Cerebellar cortex (tissue), 1 donor: Measurements from ENCODE around the gene SCAMP5.

ENCODE experiments used
- DNase-seq: peaks from one replicate; pipeline ENCODE4 v3.0.0-alpha.2; 2015; ENCODE audit warnings: low spot score

The SCAMP5 gene, protein sequence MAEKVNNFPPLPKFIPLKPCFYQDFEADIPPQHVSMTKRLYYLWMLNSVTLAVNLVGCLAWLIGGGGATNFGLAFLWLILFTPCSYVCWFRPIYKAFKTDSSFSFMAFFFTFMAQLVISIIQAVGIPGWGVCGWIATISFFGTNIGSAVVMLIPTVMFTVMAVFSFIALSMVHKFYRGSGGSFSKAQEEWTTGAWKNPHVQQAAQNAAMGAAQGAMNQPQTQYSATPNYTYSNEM

DNA sequence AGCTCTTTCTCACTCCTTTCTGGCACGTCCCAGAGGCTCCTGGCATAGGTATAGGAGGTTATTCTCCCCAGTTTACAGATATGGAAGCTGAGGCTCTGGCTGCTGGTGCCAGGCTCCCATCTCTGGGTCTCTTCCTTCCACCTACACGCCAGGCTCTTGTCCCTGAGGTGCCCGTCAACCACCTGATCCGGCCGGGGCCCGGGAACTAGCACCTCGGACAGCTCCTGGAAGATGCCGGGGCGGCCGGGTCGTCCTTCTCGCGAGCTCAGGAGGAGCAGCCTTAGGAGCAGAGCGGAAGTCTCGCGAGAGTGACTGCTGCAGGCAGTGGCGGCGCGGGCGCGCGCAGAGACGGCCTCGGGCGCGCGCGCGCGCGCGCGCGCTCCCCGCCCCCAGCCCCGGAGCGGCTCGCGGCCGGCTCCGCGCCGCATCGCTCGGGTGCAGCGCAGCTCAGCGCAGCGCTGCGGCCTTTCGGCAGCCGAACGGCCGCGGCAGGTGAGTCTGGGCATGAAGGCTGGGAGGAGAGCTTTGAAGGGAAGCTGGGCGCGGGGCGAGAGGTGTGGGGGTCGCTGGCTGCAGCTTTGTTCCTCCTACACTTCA lies at the start of gene SCAMP5:
Gene SCAMP5, plus strand, starts transcription at position 382 of the 597 bp plus-strand sequence. CDS start 16,277 bp downstream, outside the sequence.
- peak; percentile 97 for DNase-seq

DNA sequence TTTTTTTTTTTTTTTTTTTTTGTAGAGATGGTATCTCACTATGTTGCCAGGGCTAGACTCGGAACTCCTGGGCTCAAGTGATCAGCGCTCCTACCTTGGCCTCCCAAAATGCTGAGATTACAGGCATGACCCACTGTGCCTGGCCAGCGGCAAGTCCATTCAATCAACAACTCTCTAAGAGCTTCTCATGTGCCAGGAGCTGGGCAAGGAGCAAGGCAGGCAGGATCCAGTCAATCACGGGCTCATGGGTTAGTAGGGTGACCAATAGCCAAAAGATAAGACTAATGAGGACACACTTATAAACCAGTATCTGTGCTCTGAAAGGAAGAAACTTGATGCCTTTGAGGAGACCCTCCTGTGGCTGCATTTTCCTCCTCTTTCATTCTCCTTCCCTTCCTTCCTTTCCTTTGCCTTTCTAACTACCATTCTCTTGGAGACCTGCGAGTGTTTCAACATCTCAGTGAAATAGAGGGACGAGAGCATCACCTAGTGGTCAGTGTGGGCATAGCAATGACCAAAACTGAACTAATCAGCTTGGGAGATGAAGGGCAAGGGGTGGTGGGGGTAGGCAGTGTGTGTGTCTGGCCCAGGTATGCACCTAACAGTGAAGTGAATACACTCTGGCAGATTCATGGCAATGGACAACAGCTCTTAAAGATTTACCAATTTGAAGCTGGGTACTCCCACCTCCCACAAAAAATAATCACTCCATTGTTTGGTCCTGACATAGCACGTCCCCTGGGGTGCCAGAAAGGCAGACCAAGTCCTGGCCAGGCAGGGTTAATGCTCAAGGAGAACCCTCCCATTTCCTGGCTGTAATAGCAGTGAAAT lies 45.1 kb upstream of the SCAMP5 start:
- peak; percentile 89 for DNase-seq

DNA sequence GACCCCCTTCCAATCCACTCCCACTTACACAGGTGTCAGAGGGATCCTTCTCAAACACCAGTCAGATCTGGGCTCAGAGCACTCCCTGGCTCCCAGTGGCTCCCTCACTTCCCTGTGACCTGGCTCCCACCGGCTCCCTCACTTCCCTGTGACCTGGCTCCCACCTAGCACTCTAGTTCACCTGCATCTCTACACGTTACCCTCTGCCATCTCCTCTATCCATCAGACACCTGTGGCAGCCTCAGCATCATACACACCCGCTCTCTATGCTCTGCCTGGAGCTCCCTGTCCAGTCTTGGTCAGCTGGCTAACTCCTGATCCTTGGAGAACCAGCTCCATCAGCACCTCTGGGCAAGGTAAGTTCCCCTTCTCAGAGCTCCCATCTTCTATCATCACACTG lies 44.4 kb upstream of the SCAMP5 start:
- no peak for DNase-seq

DNA sequence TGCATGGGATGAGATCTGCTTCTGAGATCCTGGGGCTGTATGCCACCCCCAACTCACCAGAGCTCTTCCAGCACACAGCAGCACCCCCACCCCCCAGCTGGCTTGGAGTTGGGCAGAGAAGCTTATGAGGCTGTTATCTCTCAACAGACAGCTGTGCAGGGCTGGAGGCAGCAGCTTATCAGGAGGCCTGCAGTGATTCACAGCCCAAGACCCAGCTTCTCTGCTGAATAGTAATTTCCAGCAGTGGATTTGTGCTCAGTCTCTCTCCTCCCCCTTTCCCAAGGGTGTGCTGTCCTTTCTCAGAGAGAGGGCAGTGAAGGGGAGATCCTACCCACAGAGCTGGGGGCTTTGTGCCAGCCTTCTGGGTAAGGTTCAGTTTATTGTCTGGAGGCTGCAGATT lies 40.8 kb upstream of the SCAMP5 start:
- no peak for DNase-seq

DNA sequence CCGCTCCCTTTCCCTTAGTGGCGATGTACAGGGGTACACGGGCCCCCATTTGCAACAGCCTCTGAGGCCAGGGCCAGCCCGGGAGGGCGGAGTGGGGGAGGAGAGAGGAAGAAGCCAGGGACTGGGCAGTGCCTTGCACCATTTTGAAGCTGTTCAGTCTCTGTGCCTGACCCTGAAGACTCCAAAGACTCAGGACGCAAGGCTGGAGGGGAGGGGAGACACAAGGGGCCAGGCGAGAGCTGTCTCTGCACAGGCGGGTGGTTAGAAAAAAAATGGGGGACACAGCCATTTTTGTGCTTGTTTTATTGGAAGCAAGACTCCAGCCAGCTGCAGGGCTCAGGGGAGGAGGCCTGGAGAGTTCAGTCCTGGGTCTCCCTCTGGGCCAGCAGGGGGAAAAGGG lies 40.3 kb upstream of the SCAMP5 start:
- DNase-seq: no peak

DNA sequence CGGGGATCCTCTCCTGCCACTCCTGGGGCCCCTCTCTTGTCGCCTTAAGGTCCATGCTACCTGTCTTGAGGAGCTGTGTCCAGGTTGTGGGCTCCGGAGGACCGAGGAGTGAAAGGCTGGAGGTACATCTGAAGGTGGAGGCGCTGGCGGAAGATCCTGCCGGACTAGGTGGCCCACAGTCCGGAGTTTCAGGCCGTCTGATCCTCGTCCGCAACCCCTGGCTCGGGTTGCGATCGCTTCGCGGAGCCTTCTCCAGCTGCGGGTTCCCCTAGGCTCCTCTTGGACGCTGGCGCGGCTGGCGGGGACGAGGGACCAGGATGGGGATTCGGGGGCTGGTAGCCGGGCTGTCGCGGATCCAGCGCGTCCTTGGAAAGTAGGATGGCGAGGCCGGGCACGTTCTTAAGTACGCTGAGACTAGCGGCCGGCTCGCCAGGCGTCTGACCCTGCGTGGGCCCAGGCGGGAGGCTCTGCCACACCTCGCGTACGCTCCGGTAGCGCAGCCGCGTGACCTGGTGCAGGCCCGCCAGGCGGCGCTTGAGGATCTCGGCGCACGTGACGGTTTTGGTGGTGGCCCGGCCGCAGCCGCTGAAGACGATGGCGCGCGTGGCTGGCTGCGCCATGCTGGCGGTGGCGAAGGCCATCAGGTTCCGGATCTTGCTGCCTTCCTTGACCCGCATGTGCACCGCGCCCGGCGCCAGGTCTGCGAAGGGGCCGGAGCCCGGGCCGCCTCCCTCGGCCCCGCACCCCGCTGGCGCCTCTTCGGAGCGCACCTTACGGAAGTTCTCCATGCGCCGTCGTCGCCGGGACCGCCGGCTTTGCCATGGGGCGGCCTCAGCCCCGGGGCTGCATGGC lies 39.3 kb upstream of the SCAMP5 start:
- peak; percentile 44 for DNase-seq

DNA sequence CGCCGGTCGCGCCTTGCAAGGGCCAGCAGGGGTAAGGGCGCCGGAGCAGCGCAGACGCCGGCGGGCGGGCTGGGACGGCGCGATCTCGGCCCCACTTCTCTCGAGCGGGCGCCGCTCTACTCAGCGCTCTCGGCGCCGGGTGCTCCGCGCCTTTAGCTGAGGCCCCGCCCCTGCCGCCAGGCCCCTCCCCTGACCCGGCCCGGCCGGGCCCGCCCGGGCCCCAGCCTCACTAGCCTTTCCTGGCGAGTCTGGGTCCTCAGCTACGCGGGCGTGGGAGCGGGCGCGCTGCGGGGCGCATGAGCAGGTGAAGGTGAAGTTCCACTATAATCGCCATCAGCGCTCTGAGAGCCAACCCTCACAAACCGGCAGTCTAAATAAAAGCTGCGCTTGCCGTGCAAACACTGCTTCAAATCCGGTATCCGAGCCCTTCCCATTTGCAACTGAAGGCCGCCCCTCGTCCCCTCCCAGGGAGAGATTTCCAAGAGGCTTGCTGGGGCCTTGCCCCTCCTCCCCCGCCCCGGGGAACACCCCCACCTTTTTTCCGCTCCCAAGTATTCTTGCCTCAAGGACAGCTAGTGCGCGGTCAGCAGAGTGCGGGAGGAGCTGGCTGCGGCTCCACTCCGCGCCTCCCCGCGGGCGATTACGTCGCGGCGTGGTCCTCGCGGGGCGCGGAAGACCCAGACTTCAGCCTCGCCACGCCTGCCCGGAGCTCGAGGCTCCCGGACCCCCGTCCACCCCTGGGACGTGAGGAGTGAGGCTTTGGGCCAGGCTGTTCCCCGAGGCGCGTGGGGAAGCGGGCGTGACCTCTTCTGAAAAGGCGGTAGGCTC lies 38.5 kb upstream of the SCAMP5 start, which contains the start of gene RPP25:
Gene RPP25, minus strand, starts transcription at position 125 of the 828 bp plus-strand sequence. CDS start 189 bp downstream, outside the sequence.
- DNase-seq: peak; percentile 56

DNA sequence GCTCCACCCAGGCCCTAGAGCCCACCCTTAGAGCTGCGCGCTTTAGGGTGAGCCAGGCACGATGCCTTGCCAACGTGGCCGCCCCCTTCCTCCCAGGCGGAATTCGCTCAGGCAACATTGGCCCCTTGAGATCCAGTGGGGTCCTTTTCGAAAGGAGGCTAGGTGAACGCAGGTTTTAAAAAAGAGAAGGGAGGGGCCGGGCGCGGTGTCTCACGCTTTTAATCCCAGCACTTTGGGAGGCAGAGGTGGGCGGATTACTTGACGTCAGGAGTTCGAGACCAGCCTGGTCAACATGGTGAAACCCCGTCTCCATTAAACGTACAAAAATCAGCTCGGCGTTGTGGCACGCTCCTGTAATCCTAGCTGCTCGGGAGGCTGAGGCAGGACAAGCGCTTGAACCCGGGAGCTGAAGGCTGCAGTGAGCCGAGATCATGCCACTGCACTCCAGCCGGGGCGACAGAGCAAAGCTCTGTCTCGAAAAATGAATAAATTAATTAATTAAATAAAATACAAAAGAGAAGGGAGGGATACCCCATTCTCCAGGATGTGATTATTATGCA lies 37.8 kb upstream of the SCAMP5 start:
- no peak for DNase-seq

DNA sequence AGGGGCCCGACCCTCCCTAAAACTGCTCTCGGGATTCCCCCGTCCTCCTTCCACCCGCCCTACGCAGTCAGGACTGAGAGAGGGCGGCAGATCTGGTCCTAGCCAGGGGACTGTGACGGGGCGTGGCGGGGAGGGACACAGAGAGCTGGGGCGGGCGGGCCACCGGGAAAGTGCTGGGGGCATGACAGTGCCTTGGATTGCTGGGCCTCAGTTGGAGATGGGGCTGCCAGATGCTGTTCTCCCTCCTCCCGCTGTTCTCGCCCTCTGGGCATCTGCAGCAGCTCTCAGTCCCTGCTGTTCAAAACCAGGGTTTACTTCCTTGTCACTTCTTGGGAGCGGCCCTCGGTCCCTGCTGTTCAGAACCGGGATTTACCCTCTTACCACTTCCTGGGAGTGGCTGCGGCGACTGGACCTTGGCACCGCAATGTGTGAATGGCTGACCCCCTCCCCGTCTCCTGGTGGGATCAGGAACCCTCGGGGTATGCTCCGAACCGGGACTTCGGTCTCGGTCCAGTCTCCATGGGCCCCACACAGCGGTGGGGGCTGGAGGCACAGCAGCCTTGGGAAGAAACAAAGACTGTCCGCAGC lies 36.9 kb upstream of the SCAMP5 start:
- no peak for DNase-seq

DNA sequence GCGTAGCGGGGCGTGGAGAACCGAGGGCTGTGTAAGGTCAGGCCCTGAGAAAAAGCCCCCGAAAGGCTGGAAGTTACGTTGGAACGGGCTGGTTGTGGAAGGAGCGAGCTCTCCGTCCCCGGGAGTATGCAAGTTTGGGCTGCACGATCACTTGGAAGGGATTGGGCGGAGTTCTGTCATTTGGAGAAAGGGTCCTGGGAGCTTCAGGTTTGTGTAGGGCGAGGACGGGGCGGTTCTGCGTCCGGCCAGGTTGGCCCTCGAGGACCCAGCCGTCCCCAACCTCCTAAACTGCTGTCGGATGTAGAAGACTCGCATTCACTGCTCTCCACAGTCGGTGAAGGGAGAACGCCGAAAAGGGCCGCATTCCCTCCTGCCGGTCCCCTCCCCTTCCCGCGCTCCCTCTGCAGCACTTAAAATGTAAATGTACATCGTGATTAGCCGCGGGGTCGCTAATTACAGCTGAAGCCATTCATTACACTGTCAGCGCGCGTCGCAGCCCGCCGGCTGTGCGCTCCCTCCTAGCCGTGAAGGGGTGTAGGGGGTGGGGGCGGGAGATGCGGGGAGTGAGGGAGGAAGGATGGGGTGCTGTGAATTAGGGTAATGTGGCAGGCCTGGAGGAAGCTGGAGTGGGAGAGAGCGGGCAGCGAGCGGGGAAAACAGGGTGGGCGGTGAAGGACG lies 36.3 kb upstream of the SCAMP5 start:
- no peak for DNase-seq

DNA sequence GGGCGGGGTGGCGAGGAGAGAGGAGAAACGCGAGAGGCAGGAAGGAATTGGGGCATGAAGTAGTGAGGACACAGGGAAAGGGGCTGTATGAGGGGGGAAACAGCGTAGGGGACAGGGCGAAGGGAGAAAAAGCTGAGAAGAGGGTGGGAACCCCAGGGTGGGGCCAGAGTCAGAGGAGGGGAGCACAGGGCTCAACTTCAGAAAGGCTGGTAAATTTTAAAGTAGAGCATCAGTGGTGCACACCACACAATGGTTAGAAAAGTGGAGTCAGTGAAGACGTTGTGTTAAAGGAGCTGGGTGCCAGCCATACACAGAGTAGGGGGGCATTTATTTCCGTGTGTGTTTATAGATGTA lies 35.8 kb upstream of the SCAMP5 start:
- DNase-seq: no peak

DNA sequence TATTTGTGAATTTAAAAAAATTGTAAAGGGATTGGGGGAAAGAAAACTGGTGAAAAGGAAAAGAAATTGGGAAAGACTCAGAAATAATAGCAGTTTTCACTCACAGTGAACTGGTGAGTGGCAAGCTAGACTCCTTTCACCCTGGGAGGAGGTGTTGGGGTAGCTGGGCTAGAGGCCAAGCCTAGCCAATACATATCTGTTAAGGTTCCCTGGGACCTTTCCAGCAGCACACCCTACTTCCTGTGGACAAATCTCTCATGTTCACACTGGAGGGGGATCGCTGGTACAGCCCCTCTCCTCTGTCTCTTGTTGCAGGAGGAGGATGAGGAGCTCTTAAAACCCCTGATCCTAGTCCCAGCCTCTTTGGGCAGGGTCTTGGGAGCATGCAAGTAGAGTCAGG lies 35.1 kb upstream of the SCAMP5 start:
- no peak for DNase-seq

DNA sequence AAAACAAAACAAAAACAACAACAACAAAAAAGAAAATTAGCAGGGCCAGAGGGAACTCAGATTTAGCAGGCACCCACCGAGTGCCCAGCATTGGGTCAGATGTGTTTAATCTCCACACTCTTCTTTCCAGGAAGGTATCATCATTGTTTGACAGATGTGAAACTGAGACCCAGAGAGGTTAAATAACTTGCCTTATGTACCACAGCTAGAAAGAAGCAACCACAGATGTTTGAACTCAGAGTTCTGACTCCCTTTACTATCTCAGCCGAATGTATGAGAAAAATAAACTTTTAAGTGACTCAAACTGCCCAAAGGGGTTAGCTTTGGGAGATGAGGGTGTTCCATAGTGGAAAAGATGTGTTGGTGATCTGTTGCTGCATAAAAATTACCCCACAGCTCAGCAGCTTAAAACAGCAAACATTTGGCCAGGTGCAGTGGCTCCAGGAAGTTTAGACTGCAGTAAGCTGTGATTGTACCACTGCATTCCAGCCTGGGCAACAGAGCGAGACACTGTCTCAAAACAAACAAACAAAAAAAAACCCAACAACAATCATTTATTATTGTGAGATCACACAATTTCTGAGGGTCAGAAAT lies 34.3 kb upstream of the SCAMP5 start:
- DNase-seq: no peak

DNA sequence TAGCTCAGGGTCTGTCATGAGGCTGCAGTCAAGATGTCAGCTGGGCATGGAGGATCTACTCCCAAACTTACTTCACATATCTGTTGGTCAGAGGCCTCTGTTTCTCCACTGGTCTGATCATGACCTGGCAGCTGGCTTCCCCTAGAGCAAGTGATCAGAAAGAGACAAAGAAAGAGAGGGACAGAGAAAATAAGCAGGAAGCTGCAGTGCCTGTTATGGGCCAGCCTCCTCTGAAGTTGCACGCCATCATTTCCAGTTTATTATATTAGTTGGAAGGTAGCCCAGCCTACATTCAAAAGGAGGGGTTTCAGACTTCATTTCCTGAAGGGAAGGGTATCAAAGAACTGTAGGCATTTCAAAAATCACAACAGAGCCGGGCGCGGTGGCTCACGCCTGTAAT lies 33.7 kb upstream of the SCAMP5 start:
- no peak for DNase-seq

DNA sequence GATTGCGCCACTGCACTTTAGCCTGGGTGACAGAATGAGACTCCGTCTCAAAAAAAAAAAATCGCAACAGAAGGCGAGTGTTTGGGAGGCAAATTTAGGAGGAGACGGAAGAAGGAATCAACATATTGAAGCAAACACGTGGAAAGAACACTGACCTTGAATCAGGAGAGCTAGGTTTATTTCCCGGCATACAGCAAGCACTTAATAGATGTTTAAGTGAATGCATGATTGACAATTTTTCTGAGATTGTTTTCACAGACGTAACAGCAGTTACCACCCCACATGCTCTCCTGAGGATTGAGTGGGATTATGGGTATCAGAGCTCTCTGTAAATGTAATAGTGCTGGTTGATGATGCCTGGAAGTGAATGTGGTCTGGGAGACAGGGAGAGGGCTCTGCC lies 33.1 kb upstream of the SCAMP5 start:
- no peak for DNase-seq

DNA sequence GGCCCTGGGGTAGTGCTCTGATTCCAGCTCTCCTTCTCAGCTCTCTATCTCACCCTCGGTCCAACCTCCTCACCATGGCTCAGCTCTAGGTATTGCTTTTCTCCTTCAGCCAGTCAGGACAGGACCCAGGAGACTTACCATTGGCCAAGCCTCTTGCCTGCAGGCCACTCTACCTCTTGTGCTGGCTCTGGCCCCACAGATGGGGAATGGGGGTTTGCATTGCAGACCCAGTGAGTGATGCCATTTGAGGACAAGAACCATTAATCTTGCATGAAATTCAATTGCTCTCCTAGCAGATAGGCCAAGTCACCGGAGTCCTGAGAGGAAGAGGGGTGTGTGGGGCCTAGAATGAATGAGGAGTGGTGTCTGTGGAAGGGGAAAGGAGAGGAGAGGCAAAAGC lies 32.7 kb upstream of the SCAMP5 start:
- no peak for DNase-seq

DNA sequence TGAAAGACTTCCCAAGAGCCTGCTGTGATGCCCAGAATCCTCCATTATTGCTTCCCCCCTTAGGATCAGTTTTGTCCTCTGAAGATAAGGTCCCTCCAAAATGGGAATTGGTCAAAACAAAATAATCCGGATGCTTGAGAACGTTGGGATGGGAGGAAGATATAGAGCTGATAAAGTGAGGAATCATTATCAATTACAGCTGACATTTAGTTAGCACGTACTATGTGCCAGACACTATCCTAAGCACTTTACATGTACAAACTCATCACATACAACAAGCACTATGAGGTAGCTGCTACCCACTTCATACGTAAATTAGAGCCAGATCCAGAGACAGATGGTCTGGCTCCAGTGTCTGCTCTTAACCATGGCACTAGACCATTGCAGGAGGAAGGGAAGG lies 32.1 kb upstream of the SCAMP5 start:
- DNase-seq: no peak

DNA sequence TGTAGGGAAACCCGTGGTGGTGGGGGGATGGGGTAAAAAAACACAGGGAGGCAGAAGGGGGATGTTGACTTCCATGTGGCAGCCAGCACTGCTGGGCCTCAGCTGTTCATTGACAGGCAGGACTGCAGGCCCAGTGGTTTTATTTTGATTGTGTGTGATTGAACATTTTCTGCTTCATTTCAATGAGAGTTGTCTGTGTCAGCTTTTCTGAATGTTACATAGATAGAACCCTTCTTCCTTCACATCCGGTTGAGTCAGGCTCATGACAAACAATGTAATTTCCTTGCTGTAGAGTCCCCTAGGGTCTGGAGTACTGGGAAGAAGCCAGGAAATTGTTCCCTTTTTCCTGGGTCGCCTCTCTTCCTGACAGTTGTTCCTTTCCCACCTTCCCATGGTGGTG lies 30.6 kb upstream of the SCAMP5 start:
- no peak for DNase-seq

DNA sequence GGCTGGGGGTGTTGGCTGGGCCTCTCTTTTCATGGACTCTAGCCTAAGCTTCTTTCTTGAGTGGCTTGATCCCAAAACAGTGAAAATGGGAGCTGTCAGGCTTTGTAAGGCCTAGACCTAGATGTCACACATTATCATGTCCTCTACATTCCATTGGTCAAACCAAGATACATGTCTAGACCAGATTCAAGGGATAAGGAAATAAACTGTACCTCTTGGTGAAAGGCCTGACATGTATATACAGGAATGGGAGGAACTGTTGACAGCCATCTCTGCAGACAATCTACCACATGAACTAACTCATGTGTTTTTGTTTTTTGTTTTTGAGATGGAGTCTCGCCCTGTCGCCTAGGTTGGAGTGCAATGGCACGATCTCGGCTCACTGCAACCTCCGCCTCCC lies 27.7 kb upstream of the SCAMP5 start:
- no peak for DNase-seq

DNA sequence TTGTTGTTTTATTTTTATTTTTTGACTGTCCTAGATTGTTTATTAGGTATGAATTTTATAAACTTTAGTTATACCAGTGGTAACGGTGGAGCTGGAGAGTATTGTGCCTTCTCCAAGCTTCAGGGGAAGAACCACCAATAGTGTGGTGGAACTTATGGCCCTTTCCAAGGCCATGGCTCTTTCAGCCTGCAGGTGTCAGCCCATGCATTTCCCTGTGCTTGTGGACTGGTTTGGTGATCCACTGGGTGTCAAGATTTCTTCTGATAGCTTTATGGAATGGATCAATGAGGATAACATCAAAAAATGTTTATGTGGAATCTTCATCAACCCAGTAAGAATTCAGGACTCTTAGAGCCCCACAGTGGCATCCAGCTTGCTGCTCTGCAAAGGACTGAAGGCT lies 19.2 kb upstream of the SCAMP5 start:
- DNase-seq: no peak
